Epithelial cell of proximal tubule (primary cell): ENCODE results near the gene JMJD1C. TPM values are rescaled to one million over a fixed set of nuclear protein-coding genes. Genes with fewer than 3 reads are reported as not detected.

Source experiments
- DNase-seq: peaks from one replicate; pipeline ENCODE4 v3.0.0-alpha.2; 2011; ENCODE audit warnings: low read depth
- H3K4me3 ChIP-seq: 2 replicates; pipeline ENCODE4 v1.5.1; 2011; ENCODE audit warnings: low read depth, mild to moderate bottlenecking, low read length
- total RNA-seq: library from RNA; depleted of rRNA; stranded (reverse); fragments of >200 nt; gene quantifications from 2 replicates; pipeline ENCODE4 v1.2.3, GENCODE V29; 2015
- TF ChIP-seq, protein P1 (sequence below): conservative IDR thresholded peaks from 2 replicates; pipeline ENCODE4 v1.5.1; 2012; ENCODE audit warnings: low read depth, mild to moderate bottlenecking, low read length

JMJD1C gene
- total RNA-seq, 1 donor from 2014 or later: 56.6 TPM

GRCh38 chr10:63430999-63431356 lies 34.8 kb downstream of the JMJD1C start:
- no peak overlapping the region for H3K4me3 ChIP-seq
- TF ChIP-seq, protein P1, sequence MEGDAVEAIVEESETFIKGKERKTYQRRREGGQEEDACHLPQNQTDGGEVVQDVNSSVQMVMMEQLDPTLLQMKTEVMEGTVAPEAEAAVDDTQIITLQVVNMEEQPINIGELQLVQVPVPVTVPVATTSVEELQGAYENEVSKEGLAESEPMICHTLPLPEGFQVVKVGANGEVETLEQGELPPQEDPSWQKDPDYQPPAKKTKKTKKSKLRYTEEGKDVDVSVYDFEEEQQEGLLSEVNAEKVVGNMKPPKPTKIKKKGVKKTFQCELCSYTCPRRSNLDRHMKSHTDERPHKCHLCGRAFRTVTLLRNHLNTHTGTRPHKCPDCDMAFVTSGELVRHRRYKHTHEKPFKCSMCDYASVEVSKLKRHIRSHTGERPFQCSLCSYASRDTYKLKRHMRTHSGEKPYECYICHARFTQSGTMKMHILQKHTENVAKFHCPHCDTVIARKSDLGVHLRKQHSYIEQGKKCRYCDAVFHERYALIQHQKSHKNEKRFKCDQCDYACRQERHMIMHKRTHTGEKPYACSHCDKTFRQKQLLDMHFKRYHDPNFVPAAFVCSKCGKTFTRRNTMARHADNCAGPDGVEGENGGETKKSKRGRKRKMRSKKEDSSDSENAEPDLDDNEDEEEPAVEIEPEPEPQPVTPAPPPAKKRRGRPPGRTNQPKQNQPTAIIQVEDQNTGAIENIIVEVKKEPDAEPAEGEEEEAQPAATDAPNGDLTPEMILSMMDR: no peak
- no peak for DNase-seq

GRCh38 chr10:63430091-63430998 lies 35.4 kb downstream of the JMJD1C start:
- no peak for DNase-seq
- TF ChIP-seq, protein P1: no peak
- no peak overlapping the region for H3K4me3 ChIP-seq

GRCh38 chr10:63429281-63429680 lies 36.5 kb downstream of the JMJD1C start:
- DNase-seq: no peak
- TF ChIP-seq, protein P1: no peak

GRCh38 chr10:63427013-63427412 lies 38.8 kb downstream of the JMJD1C start:
- no peak overlapping the region for H3K4me3 ChIP-seq
- TF ChIP-seq, protein P1: no peak
- DNase-seq: no peak

More at GRCh38 chr10:63429281-63429680, 36.5 kb downstream of the JMJD1C start:
- no peak overlapping the region for H3K4me3 ChIP-seq

GRCh38 chr10:63425512-63425911 lies 40.3 kb downstream of the JMJD1C start:
- TF ChIP-seq, protein P1: no peak
- no peak overlapping the region for H3K4me3 ChIP-seq
- no peak for DNase-seq

DNA sequence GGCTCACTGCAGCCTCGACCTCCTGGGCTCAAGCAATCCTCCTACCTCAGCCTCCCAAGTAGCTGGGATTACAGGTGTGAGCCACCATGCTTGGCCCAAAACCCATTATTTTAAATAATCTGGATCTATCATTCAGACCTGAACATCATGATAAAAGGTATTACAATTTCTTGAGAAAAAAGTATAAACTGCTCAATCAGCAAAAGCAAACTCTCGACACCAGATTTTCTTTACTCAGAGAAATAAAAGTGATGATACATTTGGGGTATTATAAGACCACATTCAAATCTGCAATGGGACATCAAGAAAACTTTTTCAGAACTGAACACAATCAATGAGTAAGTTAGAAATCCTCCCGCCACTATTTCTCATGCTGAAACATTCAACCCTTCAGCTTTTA lies 41.2 kb downstream of the JMJD1C start:
- DNase-seq: no peak
- TF ChIP-seq, protein P1: no peak
- H3K4me3 ChIP-seq: no peak overlapping the region

- no peak for DNase-seq
- TF ChIP-seq, protein P1: no peak
- H3K4me3 ChIP-seq: no peak overlapping the region
Observed at GRCh38 chr10:63423494-63423893, 42.3 kb downstream of the JMJD1C start.
